Esophagus (tissue), 2 donors: Measurements from ENCODE around the gene ENTPD6. TPM values are rescaled to one million over a fixed set of nuclear protein-coding genes. Genes with fewer than 3 reads are reported as not detected.

Source experiments
- H3K27ac ChIP-seq, 2 donors: one replicate each; pipeline ENCODE4 v1.5.1; 2013; ENCODE audit warnings: low read depth in 2 of 2, mild to moderate bottlenecking in 2 of 2, inconsistent platforms in 1 of 2, low read length in 1 of 2, moderate library complexity in 1 of 2
- H3K27me3 ChIP-seq, 2 donors: one replicate each; pipeline ENCODE4 v1.6.1; 2013; ENCODE audit warnings: low read length in 2 of 2, control low read depth in 1 of 2, mild to moderate bottlenecking in 1 of 2; ENCODE audit not compliant: insufficient read depth in 2 of 2, control insufficient read depth in 1 of 2
- H3K36me3 ChIP-seq, 2 donors: one replicate each; pipeline ENCODE4 v1.6.1; 2013; ENCODE audit warnings: low read length in 1 of 2; ENCODE audit not compliant: control insufficient read depth in 2 of 2, insufficient read depth in 2 of 2
- H3K4me1 ChIP-seq, 2 donors: one replicate each; pipeline ENCODE4 v1.6.1; 2013; ENCODE audit warnings: low read length in 1 of 2; ENCODE audit not compliant: control insufficient read depth in 2 of 2, insufficient read depth in 2 of 2
- H3K4me3 ChIP-seq, 2 donors: one replicate each; pipeline ENCODE4 v1.5.1; 2013; ENCODE audit warnings: low read length in 2 of 2, mild to moderate bottlenecking in 2 of 2, low read depth in 1 of 2, moderate library complexity in 1 of 2
- H3K9me3 ChIP-seq, 2 donors: one replicate each; pipeline ENCODE4 v1.6.1; 2013; ENCODE audit warnings: mild to moderate bottlenecking in 2 of 2, low read depth in 1 of 2, low read length in 1 of 2, moderate library complexity in 1 of 2; ENCODE audit not compliant: control insufficient read depth in 2 of 2, insufficient read depth in 1 of 2
- WGBS, 2 donors: extraction: QIAGEN DNeasy Blood & Tissue Kit; methylation state at CpG; one replicate each; pipeline ENCODE4 v1.1.7; 2013; 5-methylcytosine and 5-hydroxymethylcytosine counted together
- polyA plus RNA-seq, 2 donors: library from polyadenylated mRNA; stranded (reverse); fragments of 200-250 nt; gene quantifications; one replicate each; pipeline ENCODE4 v1.2.3, GENCODE V29; 2013
- donor health status: healthy with polysubstance abuse.
- donor health status: Bipolar disorder and iron deficiency.

The ENTPD6 gene
- polyA plus RNA-seq, 2 donors, result 26.4 to 38.5 TPM

DNA sequence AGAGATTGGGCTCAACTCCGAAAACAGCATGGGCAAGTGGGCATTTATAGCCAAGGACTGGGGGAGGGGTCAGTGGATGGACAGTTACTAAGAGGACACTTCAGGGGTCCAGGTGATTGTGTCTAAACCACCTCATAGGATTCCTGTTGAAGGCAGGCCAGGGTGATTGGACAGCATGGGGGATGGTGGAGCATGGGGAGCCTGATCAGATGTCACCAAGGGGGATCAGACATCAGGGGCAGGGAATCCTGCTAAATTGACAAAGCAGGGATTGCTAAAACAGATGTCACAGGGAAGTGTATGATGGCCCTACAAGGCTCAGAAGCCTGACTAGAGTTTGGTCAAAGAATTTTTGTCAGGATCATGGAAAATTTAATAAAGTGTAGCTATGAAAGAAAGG, 49.9 kb downstream of the ENTPD6 start:
- H3K27ac ChIP-seq, result no peak overlapping the region
- no peaks in the 10 kb centered on the region for H3K36me3 ChIP-seq
- H3K4me3 ChIP-seq, result no peak overlapping the region
- no peaks in the 10 kb centered on the region for H3K9me3 ChIP-seq
- 97 to 100% methylated on average over 1 of the region's 1 CpG for WGBS, 2 donors
- H3K27me3 ChIP-seq, result no peaks in the 10 kb centered on the region
- peaks cover 0 to 10% of the 10 kb centered on the region in 2 donors for H3K4me1 ChIP-seq

- H3K27me3 ChIP-seq, result no peaks in the 10 kb centered on the region
- no peak overlapping the region for H3K4me3 ChIP-seq
- H3K27ac ChIP-seq, result peak overlapping the region in 1 of 2 donors; percentile 91
- H3K9me3 ChIP-seq, result no peaks in the 10 kb centered on the region
- peaks cover 2 to 10% of the 10 kb centered on the region in 2 donors for H3K4me1 ChIP-seq
- WGBS, 2 donors, result 64 to 79% methylated on average over 9 of the region's 9 CpGs
- no peaks in the 10 kb centered on the region for H3K36me3 ChIP-seq
Measured at GRCh38 chr20:25246182-25246999, 50.9 kb downstream of the ENTPD6 start.

GRCh38 chr20:25247000-25247517, 51.5 kb downstream of the ENTPD6 start:
- peak overlapping the region; percentile 85 to 88 for H3K4me3 ChIP-seq
- H3K27me3 ChIP-seq, result no peaks in the 10 kb centered on the region
- no peaks in the 10 kb centered on the region for H3K9me3 ChIP-seq
- WGBS, 2 donors, result 13 to 14% methylated on average over 24 of the region's 24 CpGs
- H3K4me1 ChIP-seq, result peaks cover 2 to 12% of the 10 kb centered on the region in 2 donors
- no peaks in the 10 kb centered on the region for H3K36me3 ChIP-seq
- H3K27ac ChIP-seq, result peak overlapping the region; percentile 91

- H3K36me3 ChIP-seq, result no peaks in the 10 kb centered on the region
- H3K4me1 ChIP-seq, result peaks cover 3 to 12% of the 10 kb centered on the region in 2 donors
- peak overlapping the region; percentile 91 for H3K27ac ChIP-seq
- peak overlapping the region; percentile 85 to 88 for H3K4me3 ChIP-seq
- WGBS, 2 donors, result 1% methylated on average over 37 of the region's 37 CpGs
- H3K27me3 ChIP-seq, result no peaks in the 10 kb centered on the region
- H3K9me3 ChIP-seq, result no peaks in the 10 kb centered on the region
Measured at GRCh38 chr20:25247518-25247955, 52.0 kb downstream of the ENTPD6 start.

DNA sequence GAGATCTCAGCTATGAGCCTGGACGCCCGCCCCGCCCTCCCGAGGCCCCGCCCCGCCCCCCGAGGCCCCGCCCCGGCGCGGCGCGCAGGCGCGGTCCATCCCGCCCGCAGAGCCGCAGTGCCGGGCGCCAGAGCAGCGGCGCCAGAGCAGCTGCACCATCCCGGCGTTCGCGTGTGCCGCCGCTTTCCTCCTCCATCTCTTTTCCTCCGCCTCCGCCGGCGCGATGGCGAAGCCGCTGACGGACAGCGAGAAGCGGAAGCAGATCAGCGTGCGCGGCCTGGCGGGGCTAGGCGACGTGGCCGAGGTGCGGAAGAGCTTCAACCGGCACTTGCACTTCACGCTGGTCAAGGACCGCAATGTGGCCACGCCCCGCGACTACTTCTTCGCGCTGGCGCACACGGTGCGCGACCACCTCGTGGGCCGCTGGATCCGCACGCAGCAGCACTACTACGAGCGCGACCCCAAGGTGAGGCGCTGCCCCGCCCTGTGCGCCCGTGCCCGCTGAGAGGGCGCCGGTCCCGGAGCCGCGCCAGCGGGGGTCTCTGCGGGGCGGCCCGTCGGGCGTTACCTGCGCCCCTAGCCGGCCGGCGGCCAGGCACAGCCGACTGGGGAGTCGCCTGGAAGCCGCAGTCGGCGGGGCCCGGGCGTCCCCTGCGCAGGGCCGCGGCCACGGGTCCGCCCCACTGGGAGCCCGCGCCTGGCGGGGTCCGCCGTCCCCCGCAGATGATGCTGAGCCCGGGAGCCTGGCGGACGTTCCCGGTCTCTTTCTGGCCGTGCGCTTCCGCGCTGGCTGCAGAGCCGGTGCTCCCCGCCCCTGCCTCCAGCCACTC, 52.7 kb downstream of the ENTPD6 start, which contains the start of gene PYGB:
Gene PYGB (plus strand): TSS at position 130 of the 830 bp plus-strand sequence. CDS start 94 bp downstream, at position 224.
- Histone ChIP-seq H3K27me3 (no peaks in the 10 kb centered on the region), H3K27ac (peak within 1 kb of the TSS; percentile 91 to 94), H3K9me3 (no peaks in the 10 kb centered on the region), H3K36me3 (no peaks in the 10 kb centered on the region), H3K4me3 (peak within 1 kb of the TSS; percentile 85 to 88), H3K4me1 (peaks cover 4 to 12% of the 10 kb centered on the region in 2 donors)
- WGBS, 2 donors, result 0% methylated on average over 70 to 113 of the region's 113 CpGs

GRCh38 chr20:25248786-25249172, 53.3 kb downstream of the ENTPD6 start:
- H3K27me3 ChIP-seq, result no peaks in the 10 kb centered on the region
- H3K36me3 ChIP-seq, result no peaks in the 10 kb centered on the region
- peaks cover 4 to 12% of the 10 kb centered on the region in 2 donors for H3K4me1 ChIP-seq
- no peaks in the 10 kb centered on the region for H3K9me3 ChIP-seq
- peak overlapping the region; percentile 85 to 88 for H3K4me3 ChIP-seq
- whole genome bisulfite sequencing, 2 donors, result 6 to 7% methylated on average over 6 of the region's 6 CpGs
- peak overlapping the region; percentile 91 to 94 for H3K27ac ChIP-seq

GRCh38 chr20:25249198-25249931, 53.9 kb downstream of the ENTPD6 start:
- Histone ChIP-seq H3K9me3 (no peaks in the 10 kb centered on the region), H3K36me3 (no peaks in the 10 kb centered on the region), H3K27ac (peak overlapping the region; percentile 52 to 75), H3K4me3 (peak overlapping the region; percentile 13 to 85), H3K27me3 (no peaks in the 10 kb centered on the region), H3K4me1 (peaks cover 4 to 12% of the 10 kb centered on the region in 2 donors)
- WGBS, 2 donors, result 38 to 50% methylated on average over 9 of the region's 9 CpGs

DNA sequence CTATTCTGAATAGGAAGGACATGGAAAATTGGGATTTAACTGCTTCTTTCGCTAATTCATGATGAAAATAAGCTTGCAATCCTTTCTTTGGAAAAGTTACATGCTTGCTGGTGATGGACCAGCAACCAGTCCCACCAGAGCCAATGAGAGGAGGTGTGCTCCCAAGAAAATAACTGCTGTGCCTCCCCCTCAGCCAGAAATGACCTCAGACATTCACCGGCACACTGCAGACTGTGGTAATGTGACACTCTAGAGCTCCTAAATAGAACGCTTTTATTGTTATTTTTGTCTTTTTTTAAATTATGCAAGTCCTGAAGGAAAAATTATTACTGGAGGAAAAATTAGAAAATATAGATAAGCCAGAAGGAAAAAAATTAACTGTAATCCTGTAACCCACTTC, 55.0 kb downstream of the ENTPD6 start:
- Histone ChIP-seq H3K9me3 (no peaks in the 10 kb centered on the region), H3K4me3 (peak overlapping the region in 1 of 2 donors; percentile 85), H3K4me1 (peaks cover 9 to 18% of the 10 kb centered on the region in 2 donors), H3K27ac (no peak overlapping the region), H3K27me3 (no peaks in the 10 kb centered on the region), H3K36me3 (peaks cover 0 to 4% of the 10 kb centered on the region in 2 donors)
- 74 to 77% methylated on average over 3 of the region's 3 CpGs for WGBS, 2 donors

DNA sequence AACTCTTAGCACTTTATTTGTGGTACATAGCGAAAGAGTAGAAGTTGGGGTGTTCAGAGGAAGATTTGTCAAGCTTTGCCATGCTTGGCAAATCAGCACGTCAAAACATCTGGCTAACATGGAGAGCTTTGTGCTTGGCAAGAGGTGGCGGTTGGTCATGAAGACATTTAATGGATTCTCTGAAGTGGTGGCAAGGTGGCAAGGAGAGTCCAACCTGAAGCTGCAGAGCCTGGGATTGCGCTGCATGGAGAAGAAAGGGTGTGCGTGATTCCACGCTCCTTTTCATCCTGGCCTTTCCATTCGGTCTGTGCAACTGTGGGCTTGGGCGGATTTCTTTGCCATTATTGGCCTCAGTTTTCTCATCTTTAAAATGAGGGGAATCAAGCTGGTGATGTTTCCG, 55.5 kb downstream of the ENTPD6 start:
- Histone ChIP-seq H3K27ac (no peak overlapping the region), H3K36me3 (peaks cover 0 to 4% of the 10 kb centered on the region in 2 donors), H3K4me1 (peaks cover 9 to 18% of the 10 kb centered on the region in 2 donors), H3K27me3 (no peaks in the 10 kb centered on the region), H3K4me3 (no peak overlapping the region), H3K9me3 (no peaks in the 10 kb centered on the region)
- WGBS, 2 donors, result 84 to 87% methylated on average over 9 of the region's 9 CpGs
